Superior temporal gyrus (tissue), 1 donor: Measurements from ENCODE around the gene NHS.

Experiments
- DNase-seq: peaks from one replicate; pipeline ENCODE4 v3.0.0-alpha.2; 2016; ENCODE audit errors: extremely low spot score

NHS gene

GRCh38 chrX:17588303-17588702, 213.3 kb downstream of the NHS start:
- no peak for DNase-seq

GRCh38 chrX:17590892-17591740, 216.1 kb downstream of the NHS start:
- DNase-seq, result peak; percentile 65

DNA sequence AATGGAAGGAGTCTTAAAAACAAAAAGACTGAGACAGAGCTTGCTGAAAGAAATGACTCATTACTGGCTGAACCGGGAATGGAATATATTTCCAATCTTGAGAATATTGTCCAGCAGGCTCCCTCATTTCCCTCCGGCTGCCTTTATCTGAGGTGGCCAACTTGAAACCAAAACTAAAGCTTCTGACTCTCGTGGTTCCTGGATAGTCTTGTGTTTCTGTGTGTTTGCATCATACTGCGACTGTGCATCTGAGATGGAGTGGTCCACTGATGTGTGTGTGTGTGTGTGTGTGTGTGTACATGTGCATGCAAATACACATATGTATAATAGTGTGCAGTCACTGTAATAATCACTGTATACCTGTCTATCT, 216.7 kb downstream of the NHS start:
- no peak for DNase-seq

GRCh38 chrX:17592117-17592516, 217.1 kb downstream of the NHS start:
- peak; percentile 19 for DNase-seq

DNA sequence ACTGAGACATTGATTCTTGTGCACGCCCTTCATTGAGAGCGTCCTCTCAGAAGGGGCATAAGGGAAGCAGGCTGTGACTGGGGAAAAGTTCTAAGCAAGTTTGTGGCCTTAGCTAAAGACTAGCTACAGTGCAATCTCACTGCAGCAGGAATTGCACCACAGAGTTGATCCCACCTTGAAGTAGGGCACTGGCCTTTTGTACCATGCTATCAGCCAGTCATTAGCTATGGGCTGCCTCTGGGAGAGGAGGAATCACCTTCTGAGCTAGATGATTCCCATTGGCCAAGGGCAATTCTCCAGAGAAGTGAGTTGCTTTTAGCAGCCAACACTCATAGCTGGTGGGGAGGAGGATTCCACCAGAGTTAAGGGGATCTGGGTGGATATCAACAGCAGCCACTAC, 219.7 kb downstream of the NHS start:
- DNase-seq, result no peak

- no peak for DNase-seq
Measured at GRCh38 chrX:17595456-17596035, 220.5 kb downstream of the NHS start.

DNA sequence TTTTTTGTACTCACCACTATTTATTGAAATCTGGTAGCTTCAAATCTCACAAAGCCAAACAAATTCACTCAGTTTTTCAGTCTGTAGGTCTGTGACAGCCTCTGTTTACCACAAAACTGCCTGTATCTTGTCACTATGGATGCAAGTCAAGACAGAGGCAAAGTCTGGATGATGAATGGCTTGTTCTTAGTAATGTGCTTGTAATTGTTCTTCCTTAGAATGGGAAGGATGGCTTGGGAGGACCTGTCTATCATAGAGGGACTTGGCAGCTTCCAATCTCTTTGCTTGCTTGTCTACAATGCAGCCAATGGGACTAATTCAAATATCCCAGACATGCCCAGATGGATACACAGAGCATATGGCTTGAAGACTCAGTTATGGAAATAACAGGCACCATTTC, 221.1 kb downstream of the NHS start:
- no peak for DNase-seq

DNA sequence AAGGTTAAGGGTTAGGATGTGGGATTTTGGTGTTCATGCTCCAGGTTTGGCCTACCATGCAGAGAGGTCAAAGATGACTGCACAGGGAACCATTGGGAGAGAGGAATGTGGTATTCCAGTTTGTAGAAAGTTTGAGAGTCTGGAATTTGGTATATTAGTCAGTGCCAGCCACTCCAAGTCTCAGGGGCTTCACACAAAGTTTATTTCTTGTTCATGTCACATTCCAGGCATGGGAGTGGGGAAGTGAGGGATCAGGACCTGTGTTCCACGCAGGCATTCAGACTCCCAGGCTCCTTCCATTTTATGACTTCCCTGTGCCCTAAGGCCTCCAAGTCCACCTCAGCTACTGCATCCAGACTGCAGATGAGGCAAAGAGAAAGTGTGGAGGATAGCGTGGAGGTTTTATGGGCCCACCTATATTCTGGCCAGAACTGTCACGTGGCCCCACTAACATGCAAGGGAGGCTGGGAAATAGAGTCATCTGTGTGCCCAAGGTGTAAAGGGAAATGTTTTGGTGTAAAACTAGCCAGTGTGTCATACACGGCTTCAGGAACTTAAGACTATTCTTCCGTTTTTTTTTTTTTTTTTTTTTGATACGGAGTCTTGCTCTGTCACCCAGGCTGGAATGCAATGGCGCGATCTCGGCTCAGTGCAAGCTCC, 221.7 kb downstream of the NHS start:
- DNase-seq, result no peak

DNA sequence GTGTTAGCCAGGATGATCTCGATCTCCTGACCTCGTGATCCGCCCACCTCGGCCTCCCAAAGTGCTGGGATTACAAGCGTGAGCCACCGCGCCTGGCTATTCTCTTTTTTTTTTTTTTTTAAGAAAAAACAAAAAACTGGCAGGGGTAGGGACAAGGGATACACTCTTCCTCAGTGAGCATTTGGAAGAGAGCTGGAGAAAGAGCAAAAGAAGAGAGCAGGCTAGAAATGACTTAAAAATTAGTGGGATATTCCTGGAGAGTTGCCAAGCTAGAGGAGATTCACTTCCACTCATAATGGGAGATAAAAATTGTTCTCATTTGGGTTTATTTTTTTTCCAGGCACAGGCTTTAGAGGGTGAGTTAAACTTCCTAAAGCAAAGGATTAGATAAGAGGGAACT, 222.3 kb downstream of the NHS start:
- no peak for DNase-seq

GRCh38 chrX:17597836-17598439, 222.9 kb downstream of the NHS start:
- no peak for DNase-seq

DNA sequence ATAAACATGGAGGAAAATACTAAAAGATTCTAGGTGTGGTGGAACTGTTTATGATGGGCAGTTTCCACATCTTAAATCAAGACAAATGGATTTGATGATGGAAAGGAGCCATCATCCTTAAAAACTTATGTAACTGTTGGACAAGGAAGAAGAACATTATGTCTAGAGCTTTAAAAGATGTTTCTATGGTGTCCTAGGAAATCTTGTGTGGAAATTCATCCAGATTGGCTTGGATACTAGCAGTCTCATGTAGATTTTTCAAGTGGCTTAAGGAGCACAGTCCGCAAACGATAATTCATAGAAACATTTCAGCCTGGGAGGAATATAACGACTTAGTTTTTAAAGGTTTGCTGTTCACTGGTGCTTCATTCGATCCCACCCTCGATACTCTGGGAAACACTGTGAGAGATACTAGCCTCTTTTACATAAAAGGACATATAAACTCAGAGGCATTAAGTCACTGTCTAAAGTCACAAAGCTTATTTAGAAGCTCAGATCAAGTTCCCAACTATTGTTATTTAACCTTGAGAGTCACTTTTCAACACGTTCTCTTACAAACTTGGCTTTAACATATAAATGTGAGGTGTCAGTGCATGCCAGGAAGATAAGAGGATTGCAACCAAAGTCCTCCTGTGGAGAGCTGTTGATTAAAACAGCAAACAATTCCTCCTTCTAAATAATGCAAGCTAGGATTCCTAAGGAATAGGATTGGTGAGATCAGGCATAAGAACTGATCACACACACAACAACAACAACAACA, 226.6 kb downstream of the NHS start:
- DNase-seq, result no peak

DNA sequence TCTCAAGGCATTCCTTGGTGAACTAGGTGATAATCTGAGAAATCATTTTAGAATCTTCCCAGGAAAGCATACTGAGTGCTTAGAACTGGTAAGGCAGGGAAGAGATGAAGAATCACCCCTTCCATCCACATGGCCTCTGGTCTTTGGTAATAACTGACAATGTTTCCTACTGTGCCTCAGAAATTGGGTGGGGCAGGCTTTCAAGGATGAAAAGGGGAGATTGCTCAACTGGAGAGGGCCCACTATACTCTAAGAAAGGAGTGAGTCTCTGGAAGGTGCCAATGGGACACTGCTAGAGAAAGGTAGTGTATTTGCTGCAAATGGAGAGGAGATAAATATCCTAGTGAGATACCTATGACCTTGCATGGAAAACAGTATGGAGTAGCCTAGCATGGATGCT, 227.2 kb downstream of the NHS start:
- no peak for DNase-seq

DNA sequence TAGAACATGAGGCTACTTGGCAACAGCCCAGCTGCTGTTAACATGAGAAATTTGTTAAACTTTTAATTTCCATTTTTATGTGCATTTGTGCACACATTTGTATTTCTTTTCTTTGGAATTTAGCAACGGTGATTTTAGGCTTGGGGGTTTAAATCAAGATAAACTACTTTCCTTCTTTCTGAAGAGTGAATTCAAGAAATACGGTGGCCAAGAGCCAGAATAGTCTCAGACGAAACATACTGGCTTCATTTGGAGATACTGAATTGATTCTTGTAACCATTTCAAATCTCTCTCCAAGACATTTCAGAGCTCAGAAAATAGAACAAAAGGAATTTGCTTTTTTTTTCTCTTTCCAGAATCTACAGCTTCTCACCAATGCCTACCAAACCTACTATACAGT, 228.2 kb downstream of the NHS start:
- no peak for DNase-seq

DNA sequence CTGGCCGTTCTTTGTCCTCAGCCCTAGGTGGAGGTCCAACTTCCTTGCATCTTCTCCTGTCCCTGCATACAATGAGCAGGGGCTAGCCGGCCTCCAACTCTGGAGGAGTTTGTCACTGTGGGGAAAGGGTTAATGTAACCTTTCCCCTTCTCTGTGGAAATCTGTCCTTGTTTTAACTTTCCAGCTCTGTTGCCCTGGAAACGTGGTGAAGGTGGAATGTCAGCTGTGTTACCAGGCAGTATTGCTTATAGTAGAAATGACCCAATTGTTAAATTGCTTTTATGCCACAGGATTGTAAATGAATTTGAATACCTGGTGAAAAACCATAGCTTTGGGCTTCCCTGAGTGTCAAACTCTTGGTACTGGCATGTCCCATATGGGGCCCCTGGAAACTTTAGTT, 230.7 kb downstream of the NHS start:
- no peak for DNase-seq

DNA sequence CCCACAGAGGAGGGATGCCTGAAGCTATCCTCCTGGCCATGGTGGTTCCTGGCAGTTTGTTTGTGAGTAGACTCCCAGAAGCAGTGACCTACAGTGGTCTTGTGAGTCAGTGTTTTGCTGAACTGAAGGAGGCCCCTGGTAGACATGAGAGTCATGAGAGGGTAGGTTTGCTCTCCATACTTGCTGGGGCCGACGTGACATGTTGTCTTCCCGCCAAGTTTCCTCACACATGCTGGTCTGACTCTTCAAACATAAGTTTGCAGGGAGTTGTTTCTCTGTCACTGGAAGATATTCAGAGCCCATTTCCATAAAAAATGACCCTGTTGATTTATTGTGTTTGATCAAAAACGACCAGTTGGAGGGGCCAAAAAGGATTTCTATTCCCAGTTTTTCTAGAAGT, 231.2 kb downstream of the NHS start:
- DNase-seq, result no peak

GRCh38 chrX:17608888-17609287, 233.9 kb downstream of the NHS start:
- DNase-seq, result no peak

- DNase-seq, result no peak
Measured at GRCh38 chrX:17610788-17611187, 235.8 kb downstream of the NHS start.

DNA sequence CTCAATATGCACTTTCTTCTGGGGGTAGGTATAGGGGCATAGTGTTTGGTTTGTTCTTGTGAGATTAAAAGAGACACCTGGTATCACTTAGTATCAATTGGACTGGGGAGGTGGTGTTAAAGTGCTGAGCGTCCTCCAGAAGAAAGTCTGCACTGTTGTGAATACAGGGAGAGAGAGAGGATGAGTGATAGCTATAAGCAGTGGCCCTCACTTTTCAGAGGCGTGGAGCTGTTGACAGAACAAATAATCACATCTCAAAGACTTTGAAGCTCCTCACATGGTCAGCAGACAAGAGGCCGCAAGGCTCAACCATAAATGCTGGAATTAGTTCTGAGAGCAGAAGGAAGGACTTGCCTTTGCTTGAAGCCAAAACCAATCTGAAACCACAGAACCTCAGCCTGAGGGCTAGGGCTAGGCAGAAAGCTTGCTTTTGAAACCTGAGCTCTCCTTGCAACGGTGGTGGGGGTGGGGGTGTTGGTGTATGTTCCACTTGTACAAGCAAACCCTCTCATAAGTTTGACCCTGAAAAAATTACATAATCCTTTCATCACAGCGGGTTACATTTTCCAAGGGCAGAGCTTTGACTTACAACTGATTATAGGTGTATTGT, 239.1 kb downstream of the NHS start:
- no peak for DNase-seq

- DNase-seq, result no peak
Measured at GRCh38 chrX:17616936-17617335, 241.9 kb downstream of the NHS start.

DNA sequence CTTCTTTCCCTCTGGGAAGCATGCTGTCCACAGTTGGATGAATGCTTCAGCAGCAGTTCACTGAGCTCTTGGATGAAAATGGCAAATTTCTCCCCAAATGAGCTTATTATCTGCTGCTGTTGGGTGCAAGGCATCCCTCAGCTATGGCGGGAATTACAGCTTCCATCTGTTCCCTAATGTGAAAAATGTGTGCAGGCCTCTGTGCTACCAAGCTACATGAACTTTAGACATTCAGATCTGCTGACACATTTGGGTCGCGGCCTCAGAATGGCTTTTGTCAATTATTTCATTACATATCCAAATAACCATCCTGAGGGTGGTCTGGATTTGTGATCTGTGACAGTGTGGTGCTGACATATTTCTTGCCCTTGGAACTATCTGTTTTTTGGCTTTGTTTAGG, 242.8 kb downstream of the NHS start:
- DNase-seq, result no peak

- no peak for DNase-seq
Measured at GRCh38 chrX:17621566-17622270, 246.7 kb downstream of the NHS start.
